Measurements from ENCODE around the gene POLR2B.

DNA sequence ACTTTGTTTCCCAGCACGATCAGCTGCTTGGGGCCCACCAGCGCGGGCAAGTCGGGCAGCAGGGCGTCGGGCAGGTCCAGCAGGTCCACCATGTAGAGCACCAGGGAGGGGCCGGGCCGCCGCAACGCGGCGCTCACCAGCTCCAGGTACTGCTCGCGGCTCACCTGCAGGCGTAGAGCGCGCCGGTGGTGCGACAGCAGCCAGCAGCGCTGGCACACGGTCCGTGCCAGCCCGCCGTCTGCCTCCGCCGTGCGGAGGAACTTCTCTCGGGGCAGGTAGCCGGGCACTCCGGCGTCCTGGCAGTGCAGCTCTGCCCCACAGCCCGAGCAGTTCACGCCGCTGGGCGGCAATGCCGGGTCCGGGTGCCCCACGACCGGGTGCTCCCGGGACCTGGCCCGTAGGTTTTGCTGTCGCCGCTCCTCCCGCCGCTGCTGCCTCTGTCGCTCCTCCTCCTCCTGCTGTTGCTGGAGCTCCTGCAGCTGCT, 1.8 kb upstream of the POLR2B start:
- TF ChIP-seq, protein P1, sequence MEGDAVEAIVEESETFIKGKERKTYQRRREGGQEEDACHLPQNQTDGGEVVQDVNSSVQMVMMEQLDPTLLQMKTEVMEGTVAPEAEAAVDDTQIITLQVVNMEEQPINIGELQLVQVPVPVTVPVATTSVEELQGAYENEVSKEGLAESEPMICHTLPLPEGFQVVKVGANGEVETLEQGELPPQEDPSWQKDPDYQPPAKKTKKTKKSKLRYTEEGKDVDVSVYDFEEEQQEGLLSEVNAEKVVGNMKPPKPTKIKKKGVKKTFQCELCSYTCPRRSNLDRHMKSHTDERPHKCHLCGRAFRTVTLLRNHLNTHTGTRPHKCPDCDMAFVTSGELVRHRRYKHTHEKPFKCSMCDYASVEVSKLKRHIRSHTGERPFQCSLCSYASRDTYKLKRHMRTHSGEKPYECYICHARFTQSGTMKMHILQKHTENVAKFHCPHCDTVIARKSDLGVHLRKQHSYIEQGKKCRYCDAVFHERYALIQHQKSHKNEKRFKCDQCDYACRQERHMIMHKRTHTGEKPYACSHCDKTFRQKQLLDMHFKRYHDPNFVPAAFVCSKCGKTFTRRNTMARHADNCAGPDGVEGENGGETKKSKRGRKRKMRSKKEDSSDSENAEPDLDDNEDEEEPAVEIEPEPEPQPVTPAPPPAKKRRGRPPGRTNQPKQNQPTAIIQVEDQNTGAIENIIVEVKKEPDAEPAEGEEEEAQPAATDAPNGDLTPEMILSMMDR (IDR thresholded peaks at IDR 0.05; ENCODE audit: poor library complexity) = no peak
- TF ChIP-seq EZH2 (IDR thresholded peaks at IDR 0.05; ENCODE audit: borderline replicate concordance) (no peak), EZH2phosphoT487 (IDR thresholded peaks at IDR 0.05; ENCODE audit: low read depth, severe bottlenecking, unreplicated experiment) (no peak)
